Activated CD8-positive, alpha-beta memory T cell treated with anti-CD3 and anti-CD28 coated beads for 24 hours (primary cell): ENCODE measurements around the gene PTH2R.
"Not testable (repeated sequence)": the region's sequence is repeated elsewhere in the genome, so short reads cannot be mapped to it uniquely, and the experiment has no call there.

Experiments used
- DNase-seq: peaks from one replicate; pipeline ENCODE4 v3.0.0-alpha.2; 2020

Gene PTH2R

DNA sequence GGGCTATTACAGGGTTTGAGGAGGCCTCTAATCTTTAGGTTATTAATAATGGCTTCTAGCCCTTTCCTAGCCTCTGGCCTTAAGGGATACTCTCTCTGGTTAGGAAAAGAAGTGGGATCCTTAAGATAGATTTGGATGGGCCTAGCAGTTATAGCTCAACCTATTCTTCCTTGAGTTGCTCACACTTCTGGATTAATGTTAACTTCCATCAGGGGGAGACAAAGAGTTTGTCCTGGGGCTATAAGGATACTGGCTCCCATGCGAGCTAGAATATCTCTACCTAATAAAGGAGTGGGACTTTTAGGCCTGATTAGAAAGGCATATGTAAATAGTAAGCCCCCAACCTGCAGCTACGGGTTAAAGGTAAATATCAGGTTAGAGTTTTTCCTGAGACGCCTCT, 14.3 kb upstream of the PTH2R start:
- no peak for DNase-seq

DNA sequence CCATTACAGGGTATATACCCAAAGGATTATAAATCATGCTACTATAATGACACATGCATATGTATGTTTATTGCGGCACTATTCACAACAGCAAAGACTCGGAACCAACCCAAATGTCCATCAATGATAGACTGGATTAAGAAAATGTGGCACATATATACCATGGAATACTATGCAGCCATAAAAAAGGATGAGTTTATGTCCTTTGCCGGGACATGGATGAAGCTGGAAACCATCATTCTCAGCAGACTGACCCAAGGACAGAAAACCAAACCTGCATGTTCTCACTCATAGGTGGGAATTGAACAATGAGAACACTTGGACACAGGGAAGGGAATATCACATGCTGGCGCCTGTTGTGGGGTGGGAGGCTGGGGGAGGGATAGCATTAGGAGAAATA, 9.8 kb upstream of the PTH2R start:
- DNase-seq, result not testable (repeated sequence)

DNA sequence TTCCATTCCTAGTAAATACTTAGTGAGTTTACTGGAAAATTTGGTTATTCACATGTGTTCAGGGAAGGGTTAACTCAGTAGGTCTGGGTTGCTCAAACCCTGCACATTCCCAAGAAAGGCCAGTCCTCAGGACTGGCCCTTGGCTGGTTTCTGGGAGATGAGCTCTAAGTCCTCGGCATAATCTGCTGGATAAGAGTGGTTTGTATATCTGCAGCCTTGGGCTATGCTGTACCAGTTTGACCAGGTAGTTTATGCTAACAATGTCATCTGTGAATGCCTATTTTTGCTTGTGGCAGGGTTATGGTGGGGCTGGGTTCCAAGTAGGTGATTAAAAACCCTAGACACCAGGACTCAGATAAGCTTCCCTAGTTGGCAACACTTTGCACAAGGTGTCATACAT, 7.4 kb upstream of the PTH2R start:
- no peak for DNase-seq

DNA sequence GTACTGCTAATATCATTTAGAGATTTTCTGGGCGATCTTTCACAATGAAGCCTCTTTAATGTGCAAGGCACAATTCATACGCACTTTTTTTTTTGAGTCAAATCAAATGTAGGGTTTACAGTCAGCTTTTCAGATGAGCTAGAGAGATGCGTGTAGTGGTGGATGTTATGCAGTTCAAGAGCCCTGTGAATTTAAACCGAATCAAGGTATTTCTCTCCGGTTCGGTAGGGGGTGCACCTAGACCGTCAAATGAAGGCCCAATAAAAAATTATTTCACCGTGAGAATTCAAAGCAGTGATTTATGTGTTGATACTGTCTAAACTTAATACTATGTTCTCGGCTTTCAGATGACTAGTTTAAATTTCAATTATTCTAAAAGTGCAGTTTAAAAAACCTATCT, 1.1 kb downstream of the PTH2R start:
- no peak for DNase-seq

DNA sequence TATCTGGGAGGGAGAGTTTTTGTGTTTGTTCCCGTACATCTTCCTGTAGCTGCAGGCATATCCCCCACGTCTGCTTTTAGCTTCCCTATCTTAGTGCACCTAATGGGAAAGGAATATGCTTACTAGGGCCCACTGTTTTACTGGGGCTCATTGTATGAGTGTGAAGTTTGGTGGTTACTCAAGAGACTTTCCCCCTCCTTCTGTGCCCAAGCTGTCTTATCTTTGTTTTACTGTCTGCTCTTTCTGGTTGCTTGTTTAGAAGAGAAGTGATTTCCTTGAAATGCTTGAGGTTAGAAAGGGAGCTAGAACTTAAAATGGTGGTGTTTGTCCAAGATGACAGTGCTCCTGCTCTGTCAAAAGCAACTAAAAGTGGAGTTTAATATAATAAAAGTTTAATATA, 7.3 kb downstream of the PTH2R start:
- no peak for DNase-seq

DNA sequence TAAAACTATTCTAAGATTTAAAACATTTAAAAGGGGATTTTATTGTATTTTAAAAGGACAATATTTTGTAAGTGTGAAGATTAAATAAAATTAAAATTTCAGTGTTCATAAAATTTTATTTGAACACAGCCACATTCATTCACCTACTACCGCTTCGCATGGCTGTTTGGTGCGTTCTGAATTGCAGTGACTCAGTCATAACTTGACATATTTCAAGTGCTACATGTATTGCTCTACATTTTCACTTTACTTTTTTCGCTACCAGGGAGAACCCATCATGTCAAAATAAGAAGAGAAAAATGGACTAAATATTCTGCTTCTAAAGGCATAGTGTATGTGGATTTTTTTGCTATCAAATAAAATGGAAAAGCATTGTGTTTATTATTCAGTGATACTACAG, 8.7 kb downstream of the PTH2R start:
- no peak for DNase-seq

GRCh38 chr2:208415897-208416296, 9.3 kb downstream of the PTH2R start:
- DNase-seq, result no peak

DNA sequence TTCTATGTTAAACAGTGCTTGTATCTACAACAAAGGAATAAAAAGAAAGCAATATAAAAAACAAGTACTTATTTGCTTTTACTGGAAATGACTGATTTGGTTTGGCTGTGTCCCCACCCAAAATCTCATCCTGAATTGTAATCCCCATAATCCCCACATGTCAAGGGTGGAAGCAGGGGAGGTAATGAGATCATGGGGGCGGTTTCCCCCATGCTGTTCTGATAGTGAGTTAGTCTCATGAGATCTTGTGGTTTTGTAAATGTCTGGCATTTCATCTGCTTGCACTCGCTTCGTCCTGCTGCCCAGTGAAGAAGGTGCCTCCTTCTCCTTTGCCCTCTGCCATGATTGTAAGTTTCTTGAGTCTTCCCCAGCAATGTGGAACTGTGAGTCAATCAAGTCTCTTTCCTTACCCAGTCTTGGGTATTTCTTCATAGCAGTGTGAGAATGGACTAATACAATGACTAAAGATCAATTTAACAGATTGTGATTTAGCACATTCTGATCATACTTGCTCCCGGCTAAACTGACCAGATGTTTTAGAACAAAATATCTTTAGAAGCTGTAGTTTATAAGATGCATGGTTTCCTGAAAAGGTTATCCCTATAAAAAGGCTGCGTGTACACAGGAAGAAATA, 19.9 kb downstream of the PTH2R start:
- no peak for DNase-seq

DNA sequence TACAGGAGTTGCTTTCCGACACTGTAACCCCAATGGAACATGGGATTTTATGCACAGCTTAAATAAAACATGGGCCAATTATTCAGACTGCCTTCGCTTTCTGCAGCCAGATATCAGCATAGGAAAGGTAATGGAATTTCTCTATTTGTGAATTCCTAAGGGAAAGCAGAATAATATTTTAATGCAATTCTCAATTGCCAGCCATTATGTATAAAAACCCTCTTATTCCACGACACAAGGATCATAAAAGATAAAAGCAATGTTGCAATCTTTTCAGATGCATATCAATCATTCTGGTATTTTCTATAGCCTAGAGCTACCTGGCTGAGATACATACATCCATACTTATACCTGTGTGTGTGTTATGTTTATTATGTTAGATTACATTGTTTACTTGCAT, 31.2 kb downstream of the PTH2R start:
- no peak for DNase-seq

GRCh38 chr2:208440716-208441115, 34.1 kb downstream of the PTH2R start:
- DNase-seq, result no peak

DNA sequence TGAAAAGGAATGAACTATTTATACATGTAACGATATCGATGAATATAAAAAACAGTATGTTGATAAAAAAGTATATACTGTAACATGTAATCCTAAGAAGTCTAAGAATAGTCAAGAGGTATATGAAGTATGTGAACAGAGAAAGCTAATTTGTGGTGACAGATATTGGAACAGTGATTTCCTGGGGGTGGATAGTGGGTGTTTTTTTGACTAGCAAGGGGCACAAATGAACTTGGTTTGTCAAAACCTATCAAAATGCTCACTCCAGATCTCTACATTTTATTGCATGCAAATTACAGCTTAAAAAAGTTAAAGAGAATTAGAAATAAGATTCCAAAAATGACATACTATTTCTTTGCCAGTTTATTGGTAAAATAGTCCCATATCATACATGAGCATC, 35.4 kb downstream of the PTH2R start:
- no peak for DNase-seq

GRCh38 chr2:208447447-208447846, 40.9 kb downstream of the PTH2R start:
- not testable (repeated sequence) for DNase-seq

GRCh38 chr2:208451061-208451460, 44.5 kb downstream of the PTH2R start:
- DNase-seq, result no peak

GRCh38 chr2:208454861-208455260, 48.3 kb downstream of the PTH2R start:
- no peak for DNase-seq

GRCh38 chr2:208463721-208464120, 57.1 kb downstream of the PTH2R start:
- no peak for DNase-seq

- no peak for DNase-seq
Observed at GRCh38 chr2:208464205-208464604, 57.6 kb downstream of the PTH2R start.

GRCh38 chr2:208466151-208466919, 59.7 kb downstream of the PTH2R start:
- no peak for DNase-seq

DNA sequence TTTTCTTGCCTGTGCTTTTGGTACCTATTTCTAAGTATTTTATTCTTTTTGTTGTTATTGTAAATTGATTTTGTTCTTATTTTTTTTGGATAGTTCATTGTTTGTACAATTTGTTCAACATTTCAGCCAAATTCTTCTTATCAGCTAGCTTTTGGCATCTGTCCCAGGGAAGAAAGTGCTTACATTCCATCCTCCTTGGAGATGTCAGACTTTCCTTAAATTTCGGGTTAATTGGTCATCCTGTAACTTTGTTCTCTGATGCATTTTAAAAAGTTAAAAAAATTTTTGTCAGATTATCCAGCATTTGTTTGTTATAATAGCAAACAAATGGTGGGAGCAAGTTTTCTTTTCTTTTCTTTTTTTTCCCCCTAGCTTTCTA, 60.3 kb downstream of the PTH2R start:
- DNase-seq, result no peak

- DNase-seq, result no peak
Observed at GRCh38 chr2:208467564-208467963, 61.0 kb downstream of the PTH2R start.

DNA sequence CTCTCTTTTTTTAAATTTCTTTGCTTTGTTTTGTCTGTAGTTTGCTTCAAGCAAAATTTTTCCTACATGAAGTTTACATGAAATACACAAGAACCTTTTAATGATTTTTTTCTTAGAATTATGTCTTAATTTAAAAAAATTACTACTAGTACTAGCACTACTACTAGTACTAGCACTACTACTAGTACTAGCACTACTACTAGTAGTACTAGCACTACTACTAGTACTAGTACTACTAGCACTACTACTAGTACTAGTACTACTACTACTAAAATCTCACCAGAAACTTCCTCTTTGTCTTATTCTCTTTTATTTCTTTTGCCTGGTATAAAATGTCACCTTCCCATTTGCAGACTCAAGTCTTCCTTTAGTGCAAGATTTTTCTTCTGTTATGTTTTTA, 71.1 kb downstream of the PTH2R start:
- DNase-seq, result no peak

DNA sequence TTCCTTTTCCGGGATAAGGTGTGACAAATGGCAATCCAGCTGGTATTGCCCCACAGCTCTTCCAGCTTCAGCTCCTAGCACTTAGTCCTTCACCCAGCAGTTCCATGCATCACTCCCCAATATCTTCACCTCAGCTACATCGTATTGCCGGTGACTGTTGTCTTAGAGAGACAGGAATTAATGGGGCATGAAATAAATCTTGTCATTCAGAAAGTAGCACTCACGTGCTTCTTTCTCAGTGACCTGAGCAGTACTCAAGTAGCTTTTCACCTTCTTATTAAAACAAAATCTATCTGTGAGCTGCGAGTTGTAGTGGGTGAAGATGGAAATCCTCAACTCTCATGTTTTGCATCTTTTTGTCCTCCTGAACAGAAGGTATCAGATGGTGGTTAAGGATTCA, 72.8 kb downstream of the PTH2R start:
- DNase-seq, result no peak

DNA sequence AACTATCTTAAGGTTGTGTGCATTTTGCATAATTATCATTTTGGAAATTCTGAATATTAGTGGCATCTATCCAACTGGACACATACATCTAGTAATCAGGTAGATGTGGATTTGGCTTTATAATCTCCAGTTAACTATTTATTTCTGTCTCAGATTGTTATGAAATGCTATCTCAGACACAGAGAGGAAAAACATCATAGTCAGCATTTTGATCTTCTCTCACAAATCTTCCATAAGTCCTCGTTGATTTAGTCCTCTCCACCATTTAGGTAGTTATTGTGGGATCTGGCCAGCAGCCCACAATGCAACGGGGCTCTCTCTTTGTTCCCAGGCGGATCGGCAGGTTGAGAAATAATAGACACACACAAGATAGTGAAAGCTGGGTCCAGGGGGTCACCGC, 75.4 kb downstream of the PTH2R start:
- not testable (repeated sequence) for DNase-seq

DNA sequence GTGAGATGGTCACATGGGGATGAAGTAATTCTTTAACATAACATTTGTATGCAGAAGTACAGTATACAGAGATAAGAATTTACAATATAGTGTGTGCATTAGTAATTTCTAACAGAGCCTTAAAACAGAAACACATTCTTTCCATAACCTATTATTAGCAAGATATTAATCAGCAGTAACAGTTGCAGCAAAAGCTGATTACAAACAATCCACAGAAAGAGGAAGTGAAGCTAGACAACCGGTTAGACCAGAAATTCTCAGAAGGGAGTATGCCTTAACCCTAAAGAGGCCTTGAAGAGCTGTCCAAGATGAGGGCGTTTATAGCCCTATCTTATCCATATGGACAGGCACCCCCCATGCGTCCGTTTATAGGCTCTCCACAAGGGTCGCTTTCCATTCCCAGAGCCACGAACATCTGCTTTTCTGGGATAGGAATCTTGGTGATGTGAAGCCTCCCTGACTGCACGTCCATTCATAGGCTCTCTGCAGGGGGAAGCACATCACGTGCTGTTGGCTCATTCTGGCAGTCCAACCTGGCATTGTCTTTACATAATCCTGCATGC, 75.9 kb downstream of the PTH2R start:
- not testable (repeated sequence) for DNase-seq

GRCh38 chr2:208485390-208485789, 78.8 kb downstream of the PTH2R start:
- no peak for DNase-seq
